DMS153 (cell line): ENCODE results near the gene DAPK1.

Experiments used
- DNase-seq: peaks from one replicate; lab custom pipeline; 2025; lab: John Stamatoyannopoulos, UW

The DAPK1 gene

DNA sequence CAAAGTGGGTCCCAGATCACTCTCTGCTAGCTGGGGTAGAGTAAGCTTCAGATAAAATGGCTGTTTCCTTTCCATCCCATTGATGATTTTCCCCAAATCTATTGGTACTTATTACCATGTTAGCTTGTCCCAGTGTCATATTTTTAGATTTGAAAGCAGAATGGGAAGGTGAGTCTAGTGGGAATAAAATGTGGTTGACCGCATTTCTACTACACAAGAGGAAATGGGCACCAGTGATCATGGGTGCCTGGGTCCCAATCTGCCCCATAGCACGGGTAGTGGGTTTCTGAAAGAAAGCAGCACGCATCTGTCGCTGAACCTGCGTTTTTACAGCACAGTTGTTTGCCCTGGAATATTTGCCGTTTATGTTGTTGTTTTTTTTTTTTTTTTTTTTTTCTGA lies 20.1 kb downstream of the DAPK1 start:
- no peak for DNase-seq

DNA sequence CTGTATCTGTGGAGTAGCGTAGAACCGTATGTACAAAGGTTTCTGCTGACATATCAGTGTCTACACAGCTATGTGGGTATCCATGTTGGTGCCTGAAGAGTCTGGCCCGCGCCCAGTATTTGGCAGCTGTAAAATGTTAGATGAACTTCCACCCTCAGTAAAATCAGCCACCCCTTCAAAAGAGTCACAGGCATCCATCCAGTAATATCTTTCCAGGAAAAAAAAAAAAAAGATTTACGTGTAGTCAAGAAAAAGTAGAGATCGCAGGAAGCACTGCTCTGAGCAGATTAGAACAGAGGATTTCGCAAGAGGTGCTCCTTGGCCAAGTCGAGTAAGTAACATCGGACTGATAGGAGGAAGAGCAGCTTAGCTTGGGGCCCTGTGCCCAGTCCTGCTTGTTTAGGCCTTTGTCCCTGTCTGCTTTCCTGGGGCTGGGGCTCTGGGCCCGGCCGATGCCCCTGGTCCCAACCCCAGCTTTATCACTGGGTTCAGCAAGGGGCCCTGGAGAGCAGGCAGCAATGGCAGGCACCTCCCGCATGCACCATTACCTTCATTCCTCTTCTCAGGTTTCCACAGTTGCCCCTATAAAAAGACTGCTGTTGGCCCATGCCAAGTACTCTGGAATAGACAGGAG lies 21.2 kb downstream of the DAPK1 start:
- DNase-seq: no peak

DNA sequence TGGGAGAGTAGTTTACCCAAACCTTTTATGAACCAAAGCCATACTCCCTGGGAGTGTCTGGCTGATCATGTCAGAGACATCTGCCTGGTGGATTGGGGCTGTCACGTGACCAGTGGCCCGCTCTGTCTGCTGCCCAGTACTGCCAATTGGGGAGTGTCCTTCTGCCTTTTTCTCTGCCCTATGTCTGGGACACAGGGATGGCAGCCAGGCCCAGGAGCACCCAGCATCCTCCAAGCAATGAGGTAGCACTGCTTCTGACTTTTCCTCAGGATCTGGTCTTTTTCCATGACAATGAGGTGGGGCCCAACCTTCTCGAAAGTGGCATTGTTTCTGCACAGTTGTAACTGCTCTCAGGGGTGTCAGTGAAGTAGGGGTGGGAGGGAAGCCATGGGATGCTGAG lies 21.8 kb downstream of the DAPK1 start:
- DNase-seq: no peak

DNA sequence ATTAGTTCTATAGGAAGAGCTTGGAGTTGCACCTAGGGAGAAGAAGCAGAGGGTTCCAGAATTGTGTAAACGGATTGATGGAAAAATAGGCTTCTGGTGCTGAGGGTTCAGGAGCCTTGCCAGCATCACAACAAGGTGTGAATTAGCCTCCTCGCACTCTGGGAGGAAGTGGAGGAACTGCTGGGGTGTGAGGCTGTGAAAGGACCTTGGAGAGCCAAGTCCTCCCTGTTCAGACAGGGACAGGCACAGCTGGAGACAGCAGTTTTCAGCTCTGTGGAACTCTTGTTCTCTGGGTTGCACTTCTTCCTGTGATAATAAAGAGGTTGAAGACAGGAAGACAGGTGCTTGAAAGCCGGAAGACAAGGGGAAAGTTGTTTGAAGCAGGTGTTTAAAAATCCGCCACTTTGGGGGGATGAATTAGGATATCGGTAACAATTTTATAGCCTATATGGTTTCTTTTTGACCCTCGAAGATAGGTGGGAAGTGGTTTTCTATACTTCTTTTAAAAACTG lies 22.6 kb downstream of the DAPK1 start:
- no peak for DNase-seq

DNA sequence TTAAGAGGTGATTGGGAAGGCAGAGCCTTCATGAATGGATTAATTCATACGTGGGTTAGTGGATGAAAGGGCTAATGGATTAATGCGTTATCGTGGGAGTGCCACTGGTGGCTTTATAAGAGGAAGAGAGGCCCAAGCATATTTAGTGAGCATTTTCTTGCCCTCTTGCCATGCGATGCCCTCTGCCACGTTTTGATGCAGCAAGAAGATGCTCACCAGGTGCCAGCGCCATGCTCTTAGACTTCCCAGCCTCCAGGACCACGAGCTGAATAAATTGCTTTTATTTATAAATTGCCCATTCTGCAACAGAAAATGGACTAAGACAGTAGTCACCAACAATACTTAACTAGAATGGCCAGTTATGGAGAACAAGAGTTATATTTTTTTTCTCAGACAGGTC lies 24.2 kb downstream of the DAPK1 start:
- DNase-seq: no peak

DNA sequence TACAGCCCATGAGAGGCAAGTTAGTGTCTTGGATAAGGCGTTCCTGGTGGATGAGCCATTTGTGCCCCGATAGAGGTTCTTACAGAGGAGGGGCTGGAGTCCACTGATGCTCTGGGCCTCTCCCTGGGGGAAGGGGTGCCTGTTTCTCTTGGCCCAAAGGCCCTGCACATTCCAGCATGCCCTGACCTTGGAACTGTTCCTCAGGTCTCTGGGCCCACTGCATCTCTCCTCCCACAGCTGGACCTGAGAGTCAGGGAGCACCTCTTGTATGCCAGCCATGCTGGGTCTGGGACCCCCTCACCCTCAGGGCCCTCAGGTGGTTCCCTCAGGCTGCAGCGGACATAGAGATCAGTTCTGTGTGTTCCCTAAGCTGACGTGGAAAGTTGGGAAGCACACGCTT lies 26.4 kb downstream of the DAPK1 start:
- DNase-seq: no peak

DNA sequence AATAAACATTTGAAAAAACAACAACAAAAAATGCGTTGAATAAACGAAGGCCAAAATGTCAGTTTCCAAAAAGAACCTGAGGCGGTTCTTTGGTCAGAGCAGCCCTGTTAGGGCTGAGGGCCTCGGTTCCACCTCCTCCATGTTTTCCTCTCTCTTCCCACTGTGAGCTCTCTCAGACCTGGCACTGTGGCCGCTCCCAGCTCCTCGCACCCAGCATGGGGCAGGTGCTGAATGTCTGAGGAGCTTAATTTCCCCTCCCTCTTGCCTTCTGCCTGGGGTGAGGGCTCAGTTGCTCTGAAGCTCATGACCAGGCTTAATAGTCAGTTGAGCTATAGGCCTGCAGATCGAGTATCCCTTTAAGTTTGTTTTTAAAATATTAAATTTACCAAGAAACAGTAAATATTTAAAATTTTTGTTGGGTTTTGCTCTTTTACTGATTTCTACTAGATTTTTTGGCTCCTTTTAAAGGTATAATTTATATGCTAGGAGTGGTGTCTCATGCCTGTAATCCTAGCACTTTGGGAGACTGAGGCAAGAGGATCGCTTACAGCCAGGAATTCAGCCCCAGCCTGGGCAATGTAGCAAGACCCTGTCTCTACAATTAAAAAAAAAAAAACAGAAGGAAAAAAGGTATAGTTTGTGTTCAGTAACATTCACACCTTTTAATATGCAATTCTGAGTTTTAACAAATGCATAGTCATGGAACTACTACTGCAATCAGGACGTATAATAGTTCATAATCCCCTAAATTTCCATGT lies 28.1 kb downstream of the DAPK1 start:
- no peak for DNase-seq

DNA sequence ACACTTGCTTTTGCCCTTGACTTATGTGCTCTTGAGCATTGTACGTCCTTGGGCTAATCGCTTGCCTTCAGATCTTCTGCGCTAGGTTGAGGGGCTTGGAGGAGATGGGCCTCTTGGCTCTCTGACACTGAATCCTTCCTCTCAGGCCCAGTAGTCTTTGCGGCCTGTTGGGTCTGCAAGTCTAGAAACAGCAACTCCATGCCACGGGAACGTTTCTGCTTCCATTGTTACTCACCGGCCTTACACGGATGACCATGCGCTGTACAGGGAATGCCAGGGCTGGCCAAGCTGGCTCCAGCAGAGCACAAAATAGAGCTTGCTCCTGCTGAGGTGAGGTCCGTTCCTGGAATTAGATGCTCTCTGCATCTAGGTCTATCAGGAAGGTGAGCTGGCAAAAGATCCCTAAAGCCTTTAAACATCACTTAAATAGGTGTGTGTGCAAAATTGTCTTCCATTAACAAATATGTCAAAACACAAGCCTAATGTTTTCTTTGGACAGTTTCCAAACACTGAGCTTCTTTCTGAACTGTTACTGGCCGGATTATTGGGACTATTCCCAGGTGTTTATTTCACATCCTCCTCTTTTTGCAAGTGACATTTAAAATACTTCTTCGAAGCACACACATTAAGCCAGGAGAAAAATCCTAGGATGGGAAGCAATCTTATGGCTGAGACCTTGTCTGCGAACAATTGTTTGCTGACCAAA lies 29.7 kb downstream of the DAPK1 start:
- peak; percentile 25 for DNase-seq

DNA sequence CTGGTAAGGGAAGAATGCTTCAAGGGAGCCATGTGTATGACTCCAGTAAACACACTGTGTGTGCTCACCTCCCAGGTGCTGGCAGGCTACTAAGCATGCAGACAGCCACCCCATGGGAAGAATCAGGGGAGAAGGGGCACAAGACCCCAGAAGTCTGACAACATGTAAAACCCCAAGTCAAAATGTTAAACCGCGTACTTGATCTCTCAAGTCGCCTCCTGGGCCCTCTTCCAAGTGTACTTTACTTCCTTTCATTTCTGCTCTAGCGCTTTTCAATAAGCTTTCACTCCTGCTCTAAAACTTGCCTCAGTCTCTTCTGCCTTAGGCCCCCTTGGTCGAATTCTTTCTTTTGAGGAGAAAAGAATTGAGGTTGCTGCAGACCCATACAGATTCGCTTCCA lies 31.3 kb downstream of the DAPK1 start:
- no peak for DNase-seq

DNA sequence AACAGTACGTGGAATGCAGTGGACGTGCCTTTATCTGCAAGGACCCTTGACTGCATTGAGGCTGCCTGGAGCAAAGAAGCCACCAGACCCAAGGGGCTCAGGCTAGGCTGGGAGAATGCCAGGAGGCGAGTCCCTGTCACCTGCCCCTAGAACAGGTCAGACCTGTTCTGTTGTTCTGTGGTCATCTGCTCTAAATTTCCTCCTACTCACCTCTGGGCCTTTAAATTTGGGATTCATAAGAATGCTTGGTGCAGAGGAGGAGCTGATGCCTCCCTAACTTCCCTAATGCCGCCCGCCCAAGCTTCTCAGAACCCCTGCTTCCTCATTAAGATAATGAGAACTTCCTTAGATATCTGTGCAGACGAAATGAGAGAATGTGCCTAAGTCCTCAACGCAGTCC lies 32.0 kb downstream of the DAPK1 start:
- DNase-seq: no peak

DNA sequence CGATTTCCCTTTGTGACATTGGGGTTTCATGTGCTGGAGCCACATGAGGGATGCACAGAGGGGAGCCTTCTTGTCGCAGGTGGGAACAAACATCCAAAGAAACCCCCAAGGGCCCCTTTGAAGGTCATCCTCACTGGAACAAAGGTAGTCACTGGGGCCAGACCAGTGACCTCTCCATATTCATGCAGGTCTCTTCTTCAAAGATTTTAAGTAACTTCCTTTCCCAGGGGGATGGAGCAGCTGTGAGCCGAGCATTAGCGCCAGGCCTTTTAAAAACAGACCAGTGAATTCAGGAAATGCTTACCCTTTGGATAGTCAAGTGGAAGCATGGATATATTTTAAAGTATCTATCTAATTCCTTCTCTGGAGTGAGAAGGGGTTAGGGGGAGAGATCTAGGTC lies 33.0 kb downstream of the DAPK1 start:
- DNase-seq: no peak

DNA sequence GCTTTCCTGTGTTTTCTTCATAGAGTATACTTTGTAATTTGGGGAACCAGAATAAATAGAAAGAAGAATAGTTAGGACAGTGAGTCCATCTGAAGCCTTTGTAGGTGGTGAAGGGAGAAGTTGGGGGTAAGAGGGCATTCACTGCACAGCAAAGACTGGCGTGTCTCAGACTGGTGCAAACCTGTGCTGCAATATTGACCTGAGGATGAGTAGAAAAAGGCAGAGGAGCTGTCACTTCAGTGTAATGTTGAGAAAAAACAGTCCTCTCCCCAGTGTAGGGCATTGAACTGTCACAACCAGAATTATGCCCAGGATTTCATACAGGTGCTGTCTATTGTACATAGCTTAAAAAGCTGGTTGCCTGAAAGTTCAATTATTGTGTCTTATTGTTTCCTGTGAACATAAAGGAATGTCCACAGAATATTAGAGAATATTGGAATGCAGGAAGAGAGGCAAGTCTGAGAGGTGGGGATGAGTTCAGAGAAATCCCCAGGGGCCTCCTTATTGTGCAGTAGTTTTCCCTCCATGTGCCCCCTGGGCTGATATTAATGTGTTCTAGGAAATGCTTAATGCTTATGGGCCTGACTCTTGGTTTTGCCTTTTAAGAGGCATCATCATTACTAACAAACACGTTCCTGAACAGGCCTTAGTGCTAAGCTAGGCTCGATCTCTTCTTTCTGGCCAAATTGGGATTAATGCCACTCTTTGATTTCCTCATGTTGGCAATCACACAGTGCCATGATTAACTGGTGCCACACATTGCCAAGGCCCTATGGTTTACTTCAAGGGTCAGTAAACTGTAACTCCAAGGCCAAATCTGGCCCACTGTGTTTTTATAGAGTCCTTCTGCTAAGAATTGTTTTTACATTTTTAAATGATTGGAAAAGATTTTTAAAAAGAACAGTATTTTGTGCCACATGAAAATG lies 34.0 kb downstream of the DAPK1 start:
- DNase-seq: no peak

DNA sequence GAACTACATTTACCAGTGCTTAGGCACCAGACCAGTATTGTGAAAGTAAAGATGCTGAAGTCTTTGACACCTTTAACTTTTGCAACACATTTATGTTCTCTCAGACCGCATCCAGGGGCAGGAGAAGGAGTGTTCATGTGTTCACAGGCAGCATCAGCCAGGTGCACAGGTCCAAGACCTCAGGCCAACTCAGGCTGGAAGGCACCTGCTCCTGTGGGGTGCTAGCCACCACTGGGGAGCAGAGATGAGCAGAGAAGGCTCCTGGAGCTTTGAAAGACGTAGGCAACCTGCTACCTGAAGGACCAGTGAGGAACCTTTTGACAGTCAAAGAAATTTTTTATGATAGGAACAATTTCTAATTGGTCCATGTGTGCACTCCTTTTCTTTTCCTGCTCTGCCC lies 35.6 kb downstream of the DAPK1 start:
- DNase-seq: no peak

DNA sequence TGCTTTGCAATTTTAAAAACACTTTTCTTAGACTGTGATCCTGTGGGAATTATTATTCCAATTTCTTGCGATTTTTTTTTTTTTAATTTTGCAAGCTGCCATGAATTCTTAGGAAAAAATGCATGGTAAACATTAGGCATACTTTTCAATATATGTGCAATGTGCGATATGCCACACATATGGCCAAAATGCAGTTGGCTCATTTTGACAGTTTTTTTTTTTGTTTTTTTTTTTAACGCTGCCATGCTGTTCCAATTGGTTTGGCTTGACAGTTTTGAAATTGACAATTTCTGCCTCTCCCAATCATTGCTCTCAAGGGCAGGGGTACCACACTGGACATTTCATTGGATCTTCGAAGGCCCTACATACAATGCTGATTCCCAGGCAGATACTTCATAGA lies 36.4 kb downstream of the DAPK1 start:
- DNase-seq: no peak

DNA sequence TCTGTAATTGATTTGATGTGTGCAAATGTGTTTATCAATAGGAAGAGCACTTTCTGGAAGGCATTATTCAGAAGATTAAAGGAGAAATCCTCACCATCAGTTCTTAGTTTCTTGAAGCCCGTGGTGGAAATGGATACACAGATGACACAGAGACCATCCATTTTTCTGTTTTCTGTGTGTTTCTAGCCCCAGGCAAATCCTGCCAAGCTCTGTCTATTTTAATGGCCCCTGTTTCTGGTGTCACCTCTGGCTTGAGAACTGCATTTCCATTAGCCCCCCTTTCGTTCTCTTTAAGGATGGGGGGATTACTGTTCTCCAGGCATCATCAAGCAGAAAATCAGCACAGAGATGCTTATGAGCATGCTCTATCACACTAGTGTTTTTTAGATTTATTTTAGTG lies 37.3 kb downstream of the DAPK1 start:
- DNase-seq: no peak

DNA sequence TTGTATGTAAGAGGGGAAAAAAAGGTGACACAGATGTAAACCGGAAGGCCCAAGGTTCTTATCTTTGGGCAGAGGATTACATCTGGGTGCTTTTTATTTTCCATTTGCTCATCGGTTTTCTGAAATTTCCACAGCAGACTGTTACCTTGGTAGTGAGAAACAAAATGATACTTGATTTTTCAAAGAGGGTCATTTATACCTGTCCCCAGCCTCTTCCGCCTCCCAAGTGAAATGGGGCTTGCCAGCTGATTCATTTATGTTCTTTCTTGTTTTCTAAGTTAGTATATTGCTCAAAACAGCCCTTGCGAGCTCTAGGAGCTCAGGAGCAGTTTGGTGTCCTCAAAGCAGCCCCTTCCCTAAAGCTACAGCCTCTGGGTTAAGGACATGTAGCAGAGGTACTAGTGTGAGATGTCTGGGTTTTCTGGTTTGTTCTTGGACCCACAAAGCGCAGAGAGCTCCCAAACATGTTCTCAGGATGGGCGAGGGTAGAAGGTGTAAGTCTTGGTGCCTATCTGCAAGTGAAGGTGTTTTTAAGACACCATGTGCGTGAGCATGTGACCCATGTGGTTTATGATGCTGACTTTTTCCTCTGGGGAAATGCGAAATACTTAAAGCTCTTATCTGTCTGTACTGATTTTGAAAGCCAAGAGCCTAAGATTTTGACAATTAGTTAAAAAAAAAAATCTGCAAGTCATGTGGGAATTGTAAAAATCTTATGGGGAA lies 38.3 kb downstream of the DAPK1 start:
- no peak for DNase-seq

DNA sequence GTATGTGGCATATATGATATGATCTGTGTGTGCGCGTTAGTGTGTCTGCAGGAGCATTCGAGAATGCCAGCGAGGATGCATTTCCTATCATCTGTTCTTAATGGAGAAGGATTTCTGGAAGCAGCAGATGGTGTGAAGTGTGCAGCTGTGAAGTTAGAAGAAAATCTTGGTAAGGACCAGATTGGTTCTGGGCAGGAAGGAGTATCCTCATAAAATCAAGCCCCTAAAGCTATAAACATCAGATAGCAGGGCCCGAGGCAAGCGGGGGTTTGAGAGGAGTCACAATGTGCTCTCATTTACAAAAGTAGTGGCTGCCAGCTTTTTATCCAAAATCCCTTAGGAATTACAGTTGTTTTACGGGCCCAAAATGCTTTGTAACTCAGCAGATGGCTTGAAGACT lies 40.0 kb downstream of the DAPK1 start:
- DNase-seq: no peak

DNA sequence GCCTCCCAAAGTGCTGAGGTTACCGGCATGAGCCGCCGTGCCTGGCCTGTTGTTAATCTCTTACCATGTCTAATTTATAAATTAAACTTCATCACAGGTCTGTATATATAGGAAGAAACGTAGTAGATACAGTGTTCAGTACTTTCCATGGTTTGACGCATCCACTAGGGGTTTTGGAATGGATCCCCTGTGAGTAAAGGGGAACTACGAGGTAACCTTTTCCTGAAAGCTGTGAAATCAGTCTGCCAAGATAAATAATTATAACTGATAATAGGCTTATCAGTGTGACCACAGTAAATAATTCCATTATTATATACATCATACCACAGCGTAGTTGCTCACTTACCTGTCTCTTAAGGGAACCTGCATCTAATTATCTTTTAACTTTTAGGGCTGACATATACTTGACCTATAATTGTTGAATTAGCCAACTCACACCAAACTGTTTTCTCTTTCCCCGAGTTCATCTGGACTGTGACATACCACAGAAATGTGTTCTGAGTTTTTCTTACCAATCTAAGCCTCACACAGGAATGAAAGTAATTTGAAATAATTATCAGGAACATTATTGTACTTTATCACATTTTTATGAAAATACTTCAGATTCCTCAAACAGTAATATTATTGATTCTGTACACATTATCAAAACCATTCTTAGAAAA lies 42.9 kb downstream of the DAPK1 start:
- no peak for DNase-seq

DNA sequence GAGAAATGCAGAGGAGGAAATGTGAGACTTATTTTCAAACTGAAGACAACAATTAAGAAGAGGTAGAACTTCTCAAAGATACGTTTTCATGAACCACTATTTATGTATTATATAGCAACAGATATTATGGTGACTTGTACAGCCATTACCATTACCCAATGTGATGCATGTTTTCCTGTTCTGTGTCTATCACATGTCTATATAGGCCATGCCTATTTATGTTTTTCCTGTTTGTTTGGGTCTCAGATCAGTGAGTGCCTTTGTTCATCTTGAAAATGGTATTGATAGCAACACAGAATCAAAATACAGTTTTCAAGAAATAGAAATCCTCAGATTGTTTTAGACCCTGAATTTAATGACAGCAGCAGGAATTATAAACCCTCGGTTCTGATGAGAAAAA lies 44.0 kb downstream of the DAPK1 start:
- no peak for DNase-seq

DNA sequence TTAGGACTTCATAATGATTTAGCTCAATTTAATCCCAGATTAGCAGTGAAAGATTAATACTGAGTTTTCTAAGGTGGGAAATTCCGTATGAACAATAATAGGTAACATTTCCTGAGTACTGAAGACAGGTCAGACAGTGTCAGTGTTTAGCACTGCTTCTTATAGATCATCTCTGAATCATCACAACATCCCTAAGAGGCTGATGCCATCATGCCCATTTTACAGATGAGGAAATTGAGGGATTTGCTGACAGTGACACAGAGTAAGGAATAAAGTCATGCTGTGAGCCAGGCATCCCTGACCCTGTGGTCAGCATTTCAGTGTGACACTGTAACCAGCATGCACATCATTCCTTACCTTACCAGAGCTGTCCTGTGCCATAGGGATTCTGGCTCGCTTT lies 44.5 kb downstream of the DAPK1 start:
- DNase-seq: no peak

DNA sequence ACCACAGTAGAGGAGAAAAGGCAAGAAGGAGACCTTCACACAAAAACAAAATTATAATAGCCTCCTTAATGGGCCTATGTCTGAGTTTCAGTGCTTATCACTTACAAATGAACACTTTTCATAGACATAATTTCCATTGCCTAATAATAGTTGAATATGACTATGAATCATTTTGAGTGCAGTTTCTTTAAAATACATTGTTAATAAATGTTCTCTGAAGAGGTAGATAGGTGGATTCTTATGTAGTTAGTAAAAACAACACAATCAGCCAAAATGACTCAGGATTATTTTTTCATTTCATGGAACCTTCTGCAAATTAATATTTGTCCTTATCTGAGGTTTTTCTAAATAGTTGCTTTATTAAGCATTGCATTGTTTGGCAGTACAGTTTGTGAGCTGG lies 45.6 kb downstream of the DAPK1 start:
- no peak for DNase-seq
